ENCODE results near the gene ACTN1.

ACTN1 gene

GRCh38 chr14:68836082-68836481, 143.0 kb downstream of the ACTN1 start:
- no peak for DNase-seq (ENCODE audit: low read depth in 2 of 3, low spot score in 1 of 3)

DNA sequence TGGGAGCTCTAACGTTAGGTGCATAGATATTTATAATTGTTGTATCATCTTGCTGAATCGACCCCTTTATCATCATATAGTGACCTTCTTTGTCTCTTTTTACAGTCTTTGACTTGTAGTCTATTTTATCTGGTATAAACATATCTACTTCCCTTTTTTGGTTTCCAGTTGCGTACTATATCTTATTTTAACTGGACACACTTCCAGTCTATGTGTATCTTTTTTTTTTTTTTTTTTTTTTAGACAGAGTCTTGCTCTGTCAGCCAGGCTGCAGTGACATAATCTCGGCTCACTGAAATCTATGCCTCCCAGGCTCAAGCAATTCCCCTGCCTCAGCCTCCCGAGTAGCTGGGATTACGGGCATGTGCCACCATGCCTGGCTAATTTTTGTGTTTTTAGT, 144.3 kb downstream of the ACTN1 start:
- DNase-seq (ENCODE audit: low read depth in 2 of 3, low spot score in 1 of 3) = no peak

GRCh38 chr14:68828698-68829097, 150.4 kb downstream of the ACTN1 start:
- DNase-seq (ENCODE audit: low read depth in 2 of 3, low spot score in 1 of 3) = no peak

GRCh38 chr14:68825729-68826128, 153.4 kb downstream of the ACTN1 start:
- DNase-seq (ENCODE audit: low read depth in 2 of 3, low spot score in 1 of 3) = no peak

DNA sequence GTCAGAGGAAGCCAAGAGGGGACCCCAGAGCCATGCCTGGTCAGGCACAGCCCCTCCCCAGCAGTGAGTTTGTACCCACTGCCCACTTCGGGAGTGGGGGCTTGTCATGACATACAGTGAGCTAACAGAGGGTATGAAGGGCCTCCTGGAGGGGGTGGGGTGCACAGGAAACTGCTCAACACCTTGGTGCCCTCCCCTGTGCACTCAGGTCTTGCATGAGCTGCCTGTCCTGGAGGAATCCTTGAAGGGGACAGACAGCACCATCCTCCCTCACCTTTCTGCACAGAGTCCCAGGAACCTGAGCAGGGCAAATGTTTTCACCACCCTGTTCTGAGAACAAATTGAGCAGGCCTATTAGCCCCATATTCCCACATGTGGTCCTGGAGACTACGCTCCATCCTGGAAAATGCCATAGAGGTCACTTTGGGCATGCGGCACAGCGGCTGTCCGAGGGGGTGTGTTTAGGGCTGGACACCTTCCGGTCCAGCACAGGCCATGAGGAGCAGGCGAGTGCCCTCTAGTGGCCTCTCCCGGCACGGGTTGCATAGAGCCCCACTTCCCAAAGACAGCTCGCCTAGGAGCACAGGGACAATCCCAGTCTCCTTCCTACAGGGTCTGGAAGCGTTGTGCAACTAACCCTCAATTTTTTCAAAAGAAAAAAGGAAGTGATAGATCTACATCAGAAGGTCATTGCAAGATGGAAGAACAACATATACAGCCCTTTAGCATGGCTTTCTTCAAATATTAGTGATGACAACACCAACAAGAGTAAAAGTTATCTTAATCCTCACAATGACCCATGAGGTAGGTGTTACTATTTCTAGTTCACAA, 154.4 kb downstream of the ACTN1 start:
- DNase-seq (ENCODE audit: low read depth in 2 of 3, low spot score in 1 of 3) = no peak

GRCh38 chr14:68824207-68824516, 154.9 kb downstream of the ACTN1 start:
- no peak for DNase-seq (ENCODE audit: low read depth in 2 of 3, low spot score in 1 of 3)

All from stimulated activated CD4-positive, alpha-beta T cell treated with anti-CD3 and anti-CD28 coated beads, Interleukin-12 subunit alpha, Interleukin-12 subunit beta, amount 100 ng/mL, for 48 hours (primary cell).